Measurements from ENCODE around the gene ZNF831. TPM values are rescaled to one million over a fixed set of nuclear protein-coding genes. Genes with fewer than 3 reads are reported as not detected.

The ZNF831 gene
- total RNA-seq, 4 donors from 2014 or later: 0.16 to 1.0 (median 0.34) TPM; not detected in 1

DNA sequence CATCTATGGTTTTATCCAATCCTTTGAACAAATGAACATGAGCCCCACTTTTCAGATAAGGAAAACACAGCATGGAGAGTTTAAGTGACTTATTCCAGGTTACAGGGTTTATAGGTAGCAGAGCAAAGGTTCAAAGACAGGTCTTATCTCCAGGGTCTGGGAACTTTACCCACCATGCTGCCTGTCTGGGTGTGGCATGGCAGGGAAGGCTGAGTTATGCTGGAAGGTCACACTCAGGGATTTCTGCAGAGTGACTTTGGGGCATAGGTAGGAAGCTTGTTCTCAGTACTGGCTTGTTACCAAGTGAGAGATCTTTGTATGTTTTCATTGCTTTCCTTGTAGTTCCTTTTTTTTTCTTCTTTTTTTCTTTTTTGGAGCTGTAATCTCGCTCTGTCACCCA lies 1.8 kb downstream of the ZNF831 start:
- DNase-seq (ENCODE audit: low spot score in 2 of 2): no peak
- WGBS: 83% methylated on average over 1 of the region's 1 CpG
- Histone ChIP-seq H3K27me3 (peaks cover 13% of the 10 kb centered on the region), H3K4me3 (no peak overlapping the region), H3K36me3 (no peaks in the 10 kb centered on the region), H3K9me3 (no peaks in the 10 kb centered on the region), H3K27ac (peak overlapping the region; percentile 22), H3K4me1 (no peaks in the 10 kb centered on the region)
- TF ChIP-seq, protein P1, sequence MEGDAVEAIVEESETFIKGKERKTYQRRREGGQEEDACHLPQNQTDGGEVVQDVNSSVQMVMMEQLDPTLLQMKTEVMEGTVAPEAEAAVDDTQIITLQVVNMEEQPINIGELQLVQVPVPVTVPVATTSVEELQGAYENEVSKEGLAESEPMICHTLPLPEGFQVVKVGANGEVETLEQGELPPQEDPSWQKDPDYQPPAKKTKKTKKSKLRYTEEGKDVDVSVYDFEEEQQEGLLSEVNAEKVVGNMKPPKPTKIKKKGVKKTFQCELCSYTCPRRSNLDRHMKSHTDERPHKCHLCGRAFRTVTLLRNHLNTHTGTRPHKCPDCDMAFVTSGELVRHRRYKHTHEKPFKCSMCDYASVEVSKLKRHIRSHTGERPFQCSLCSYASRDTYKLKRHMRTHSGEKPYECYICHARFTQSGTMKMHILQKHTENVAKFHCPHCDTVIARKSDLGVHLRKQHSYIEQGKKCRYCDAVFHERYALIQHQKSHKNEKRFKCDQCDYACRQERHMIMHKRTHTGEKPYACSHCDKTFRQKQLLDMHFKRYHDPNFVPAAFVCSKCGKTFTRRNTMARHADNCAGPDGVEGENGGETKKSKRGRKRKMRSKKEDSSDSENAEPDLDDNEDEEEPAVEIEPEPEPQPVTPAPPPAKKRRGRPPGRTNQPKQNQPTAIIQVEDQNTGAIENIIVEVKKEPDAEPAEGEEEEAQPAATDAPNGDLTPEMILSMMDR (IDR thresholded peaks at IDR 0.05): no peak
- TF ChIP-seq POLR2AphosphoS5 (IDR thresholded peaks at IDR 0.05) (no peak), EP300 (IDR thresholded peaks at IDR 0.05) (no peak), POLR2A (IDR thresholded peaks at IDR 0.05) (no peak)

DNA sequence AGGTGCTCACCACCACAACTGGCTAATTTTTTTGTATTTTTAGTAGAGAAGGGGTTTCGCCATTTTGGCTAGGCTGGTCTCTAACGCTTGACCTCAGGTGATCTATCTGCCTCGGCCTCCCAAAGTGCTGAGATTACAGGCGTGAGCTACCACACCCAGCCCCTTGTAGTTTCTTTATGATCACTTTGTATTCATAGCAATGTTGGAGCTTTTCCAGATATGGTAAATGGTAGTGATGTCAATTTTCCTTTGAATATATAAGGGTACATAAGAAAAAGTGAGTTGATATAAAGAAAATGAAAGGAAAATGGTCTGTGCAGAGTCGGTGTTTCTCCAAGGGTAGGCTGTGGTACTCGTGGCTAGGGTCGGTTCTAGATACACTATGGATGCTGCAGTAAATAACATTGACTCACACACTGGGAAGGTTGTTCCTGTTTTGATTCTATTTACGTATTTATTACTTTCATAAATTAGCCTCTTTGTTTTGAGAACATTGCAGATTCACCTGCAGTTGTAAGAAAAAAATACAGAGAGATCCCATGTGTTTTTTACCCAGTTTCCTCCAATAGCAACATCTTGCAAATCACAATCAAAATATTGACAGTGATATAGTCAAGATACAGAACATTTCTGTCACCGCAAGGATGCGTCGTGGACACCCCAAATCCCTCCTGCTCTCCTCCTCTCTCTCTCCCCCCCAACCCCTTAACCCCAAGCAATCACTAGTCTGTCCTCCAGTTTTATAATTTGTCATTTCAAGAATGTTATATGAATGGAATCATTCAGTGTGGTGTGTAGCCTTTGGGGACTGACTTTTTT lies 2.5 kb downstream of the ZNF831 start:
- Histone ChIP-seq H3K4me1 (no peaks in the 10 kb centered on the region), H3K4me3 (no peak overlapping the region), H3K36me3 (no peaks in the 10 kb centered on the region), H3K9me3 (no peaks in the 10 kb centered on the region), H3K27ac (peak overlapping the region; percentile 22), H3K27me3 (peaks cover 18% of the 10 kb centered on the region)
- TF ChIP-seq, protein P1 (IDR thresholded peaks at IDR 0.05): no peak
- no peak for TF ChIP-seq POLR2A (IDR thresholded peaks at IDR 0.05)
- no peak for TF ChIP-seq EP300 (IDR thresholded peaks at IDR 0.05)
- no peak for TF ChIP-seq POLR2AphosphoS5 (IDR thresholded peaks at IDR 0.05)
- DNase-seq (ENCODE audit: low spot score in 2 of 2): no peak
- WGBS: 79% methylated on average over 11 of the region's 11 CpGs

DNA sequence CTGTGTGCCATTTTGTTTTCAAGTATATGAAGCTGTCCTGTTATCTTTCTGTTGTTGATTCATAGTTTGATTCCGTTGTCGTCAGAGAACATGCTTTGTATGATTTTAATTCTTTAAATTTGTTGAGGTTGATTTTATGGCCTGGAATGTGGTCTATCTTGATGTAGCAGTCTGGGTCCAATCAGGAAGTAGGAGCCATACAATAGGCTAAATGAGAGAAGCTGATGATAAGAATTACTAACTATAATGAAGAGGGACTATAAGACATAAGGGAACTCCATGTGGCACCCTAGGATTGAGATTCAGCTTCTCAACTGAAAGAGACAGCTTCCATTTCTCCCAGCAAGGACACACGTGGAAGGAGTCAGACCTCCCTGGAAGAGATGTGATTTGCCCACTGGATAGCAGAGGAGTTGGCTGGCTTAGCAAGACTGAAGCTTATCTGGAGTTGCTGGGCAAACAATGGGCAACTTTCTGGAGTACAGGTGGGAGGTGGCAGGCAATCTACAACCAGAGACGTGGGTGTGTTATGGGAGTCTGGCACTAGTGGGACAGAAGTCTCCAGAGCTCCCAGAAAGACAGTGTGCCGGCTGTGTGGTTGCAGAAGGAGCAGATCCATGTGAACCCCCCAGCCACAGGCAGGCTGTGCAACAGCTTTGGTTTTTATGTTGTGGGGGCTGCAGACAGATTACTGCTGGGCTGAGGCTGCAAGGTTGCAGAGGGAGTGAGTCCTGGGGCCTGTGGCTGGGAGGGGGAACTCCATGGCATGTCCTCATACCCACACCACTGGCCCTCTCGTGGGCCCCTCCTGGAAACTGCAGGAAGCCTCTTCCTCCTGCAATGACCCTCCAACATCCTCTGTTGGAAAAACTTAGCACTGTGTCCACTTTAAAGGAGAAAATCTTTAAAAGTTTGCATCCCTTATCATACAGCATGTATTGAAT lies 7.1 kb downstream of the ZNF831 start:
- Histone ChIP-seq H3K4me1 (no peaks in the 10 kb centered on the region), H3K36me3 (no peaks in the 10 kb centered on the region), H3K27me3 (peaks cover 30% of the 10 kb centered on the region), H3K27ac (no peak overlapping the region), H3K4me3 (no peak overlapping the region), H3K9me3 (no peaks in the 10 kb centered on the region)
- TF ChIP-seq POLR2A (IDR thresholded peaks at IDR 0.05) (no peak), EP300 (IDR thresholded peaks at IDR 0.05) (no peak), POLR2AphosphoS5 (IDR thresholded peaks at IDR 0.05) (no peak)
- TF ChIP-seq, protein P1 (IDR thresholded peaks at IDR 0.05): no peak
- WGBS: 72% methylated on average over 5 of the region's 6 CpGs
- DNase-seq (ENCODE audit: low spot score in 2 of 2): no peak

DNA sequence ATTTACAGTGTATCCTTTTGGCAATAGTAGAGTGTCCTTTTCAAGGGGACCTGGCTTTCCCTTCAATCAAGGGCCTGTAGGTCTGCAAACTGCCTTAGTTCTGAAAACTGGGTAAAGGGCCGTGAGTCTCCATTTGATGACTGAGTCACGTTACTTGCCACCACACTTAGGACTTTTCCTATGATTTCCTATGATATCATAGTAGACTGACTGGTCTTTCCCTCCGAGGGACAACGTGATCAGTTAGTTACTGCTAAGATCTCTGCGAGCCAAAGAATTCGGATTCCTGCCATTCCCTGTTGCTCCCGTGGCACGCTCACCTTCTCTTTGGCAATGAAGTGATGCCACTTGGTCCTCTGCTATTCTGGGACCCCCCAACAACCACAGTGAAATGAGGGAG lies 8.4 kb downstream of the ZNF831 start:
- no peaks in the 10 kb centered on the region for H3K36me3 ChIP-seq
- TF ChIP-seq EP300 (IDR thresholded peaks at IDR 0.05) (no peak), POLR2A (IDR thresholded peaks at IDR 0.05) (no peak), POLR2AphosphoS5 (IDR thresholded peaks at IDR 0.05) (no peak)
- TF ChIP-seq, protein P1 (IDR thresholded peaks at IDR 0.05): no peak
- 91% methylated on average over 8 of the region's 8 CpGs for WGBS
- no peak for DNase-seq (ENCODE audit: low spot score in 2 of 2)
- no peak overlapping the region for H3K4me3 ChIP-seq
- H3K4me1 ChIP-seq: peaks cover 5% of the 10 kb centered on the region
- no peaks in the 10 kb centered on the region for H3K9me3 ChIP-seq
- H3K27ac ChIP-seq: no peak overlapping the region
- peaks cover 30% of the 10 kb centered on the region for H3K27me3 ChIP-seq

All from suprapubic skin (tissue), 4 donors.